Activated T-cell treated with anti-CD3 and anti-CD28 coated beads for 48 hours (primary cell): ENCODE measurements around the gene ZBTB37.
"Not testable (repeated sequence)": the region's sequence is repeated elsewhere in the genome, so short reads cannot be mapped to it uniquely, and the experiment has no call there.

Experiments used
- DNase-seq: peaks from one replicate; pipeline ENCODE4 v3.0.0-alpha.2; 2020; ENCODE audit warnings: low read depth

Gene ZBTB37

GRCh38 chr1:173868266-173869020 lies at the start of gene ZBTB37:
ZBTB37 (plus strand) TSS chr1:173868380; CDS start chr1:173870226, 1,846 bp downstream.
- peak; percentile 94 for DNase-seq

- DNase-seq = no peak
Measured at GRCh38 chr1:173818459-173818858, 49.7 kb upstream of the ZBTB37 start.

GRCh38 chr1:173821680-173822079 lies 46.5 kb upstream of the ZBTB37 start:
- DNase-seq = no peak

- DNase-seq = no peak
Measured at GRCh38 chr1:173823781-173824314, 44.3 kb upstream of the ZBTB37 start.

- peak; percentile 81 for DNase-seq
Measured at GRCh38 chr1:173824315-173825081, 43.7 kb upstream of the ZBTB37 start, which contains the start of the genes CENPL and DARS2. CENPL (minus strand) TSS chr1:173824883; CDS start chr1:173811299, 13,584 bp downstream. DARS2 (plus strand) TSS chr1:173824673; CDS start chr1:173825230, 557 bp downstream.

- DNase-seq = no peak
Measured at GRCh38 chr1:173827611-173828010, 40.6 kb upstream of the ZBTB37 start.

GRCh38 chr1:173832748-173833147 lies 35.4 kb upstream of the ZBTB37 start:
- DNase-seq = no peak

- no peak for DNase-seq
Measured at GRCh38 chr1:173852105-173852504, 16.1 kb upstream of the ZBTB37 start.

- no peak for DNase-seq
Measured at GRCh38 chr1:173853074-173853473, 15.1 kb upstream of the ZBTB37 start.

- no peak for DNase-seq
Measured at GRCh38 chr1:173856014-173856413, 12.2 kb upstream of the ZBTB37 start.

- DNase-seq = no peak
Measured at GRCh38 chr1:173856903-173857302, 11.3 kb upstream of the ZBTB37 start.

- DNase-seq = no peak
Measured at GRCh38 chr1:173857363-173857917, 10.7 kb upstream of the ZBTB37 start.

GRCh38 chr1:173859547-173859946 lies 8.6 kb upstream of the ZBTB37 start:
- not testable (repeated sequence) for DNase-seq

GRCh38 chr1:173860065-173860464 lies 8.1 kb upstream of the ZBTB37 start:
- no peak for DNase-seq

- peak; percentile 38 for DNase-seq
Measured at GRCh38 chr1:173861731-173862145, 6.4 kb upstream of the ZBTB37 start.

- peak; percentile 44 for DNase-seq
Measured at GRCh38 chr1:173862146-173862768, 5.9 kb upstream of the ZBTB37 start.

- no peak for DNase-seq
Measured at GRCh38 chr1:173862769-173863223, 5.4 kb upstream of the ZBTB37 start.

- DNase-seq = no peak
Measured at GRCh38 chr1:173863224-173864161, 4.7 kb upstream of the ZBTB37 start.

GRCh38 chr1:173864179-173864867 lies 3.9 kb upstream of the ZBTB37 start:
- no peak for DNase-seq
